ENCODE results near the gene EVC2.

DNA sequence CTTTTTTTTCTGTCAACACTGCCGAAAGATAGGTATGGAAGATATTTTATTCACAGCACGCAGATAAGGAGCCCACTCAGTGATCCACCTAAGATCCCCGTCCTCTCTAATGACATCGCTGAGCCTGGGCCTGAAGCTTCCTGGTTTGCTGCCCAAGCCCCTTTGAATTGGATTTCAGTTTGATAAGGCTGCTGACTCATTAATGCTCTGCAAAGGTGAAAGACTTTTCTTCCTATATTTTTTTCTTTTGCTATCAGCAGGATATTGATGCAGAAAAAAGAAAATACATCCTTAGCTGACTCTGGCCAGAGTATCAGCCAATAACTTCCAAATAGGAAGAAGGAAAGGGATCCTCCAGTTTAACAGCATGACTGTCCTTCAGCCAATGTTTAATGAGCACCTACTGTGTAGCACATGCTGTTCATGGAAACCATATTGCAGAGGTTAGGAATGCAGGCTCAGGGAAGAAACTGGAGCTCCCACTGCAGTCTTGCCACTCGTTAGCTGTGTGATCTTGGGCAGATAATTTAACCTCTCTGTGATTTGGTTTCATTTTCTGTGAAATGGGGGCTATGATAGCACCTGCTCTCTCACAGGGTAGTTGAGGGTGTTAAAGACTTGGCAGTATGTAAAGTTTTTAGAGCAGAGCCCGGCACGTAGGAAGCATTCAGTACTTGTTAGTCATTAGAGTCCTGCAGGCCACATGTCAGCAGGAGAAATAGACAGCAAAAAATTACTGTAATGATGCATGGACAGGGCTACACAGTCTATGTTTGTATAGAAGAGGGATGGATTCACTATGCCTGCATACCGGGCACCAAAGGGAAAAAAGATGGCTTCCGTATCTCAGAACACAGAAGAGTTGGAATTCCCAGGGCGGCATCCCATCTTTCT lies 41.9 kb upstream of the EVC2 start:
- TF ChIP-seq, protein P1, sequence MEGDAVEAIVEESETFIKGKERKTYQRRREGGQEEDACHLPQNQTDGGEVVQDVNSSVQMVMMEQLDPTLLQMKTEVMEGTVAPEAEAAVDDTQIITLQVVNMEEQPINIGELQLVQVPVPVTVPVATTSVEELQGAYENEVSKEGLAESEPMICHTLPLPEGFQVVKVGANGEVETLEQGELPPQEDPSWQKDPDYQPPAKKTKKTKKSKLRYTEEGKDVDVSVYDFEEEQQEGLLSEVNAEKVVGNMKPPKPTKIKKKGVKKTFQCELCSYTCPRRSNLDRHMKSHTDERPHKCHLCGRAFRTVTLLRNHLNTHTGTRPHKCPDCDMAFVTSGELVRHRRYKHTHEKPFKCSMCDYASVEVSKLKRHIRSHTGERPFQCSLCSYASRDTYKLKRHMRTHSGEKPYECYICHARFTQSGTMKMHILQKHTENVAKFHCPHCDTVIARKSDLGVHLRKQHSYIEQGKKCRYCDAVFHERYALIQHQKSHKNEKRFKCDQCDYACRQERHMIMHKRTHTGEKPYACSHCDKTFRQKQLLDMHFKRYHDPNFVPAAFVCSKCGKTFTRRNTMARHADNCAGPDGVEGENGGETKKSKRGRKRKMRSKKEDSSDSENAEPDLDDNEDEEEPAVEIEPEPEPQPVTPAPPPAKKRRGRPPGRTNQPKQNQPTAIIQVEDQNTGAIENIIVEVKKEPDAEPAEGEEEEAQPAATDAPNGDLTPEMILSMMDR (IDR thresholded peaks at IDR 0.05; ENCODE audit: poor library complexity, severe bottlenecking): no peak
- TF ChIP-seq REST (IDR thresholded peaks at IDR 0.05; ENCODE audit: borderline replicate concordance) (no peak), RAD21 (conservative IDR thresholded peaks at IDR 0.05) (no peak), EZH2 (IDR thresholded peaks at IDR 0.05; ENCODE audit: borderline replicate concordance, insufficient read depth, low read length, poor library complexity, severe bottlenecking) (no peak), POLR2AphosphoS5 (IDR thresholded peaks at IDR 0.05) (no peak), EP300 (conservative IDR thresholded peaks at IDR 0.05; ENCODE audit: poor library complexity, severe bottlenecking) (no peak), SMC3 (conservative IDR thresholded peaks at IDR 0.05; ENCODE audit: poor library complexity) (no peak)
